A549 treated with RU486 at 1 μM for 4 hours (cell line): ENCODE measurements around the gene BOLA2B. TPM values are rescaled to one million over a fixed set of nuclear protein-coding genes. Genes with fewer than 3 reads are reported as not detected.

ENCODE experiments used
- total RNA-seq: library from RNA; stranded (reverse); fragments of 200-300 nt; extraction: Qiagen RNA extraction; gene quantifications from 5 replicates; pipeline ENCODE4 v1.2.3, GENCODE V29; 2022; ENCODE audit warnings: low read depth

BOLA2B gene
- 130 to 288 TPM (median 218 TPM) in 5 replicates for total RNA-seq

DNA sequence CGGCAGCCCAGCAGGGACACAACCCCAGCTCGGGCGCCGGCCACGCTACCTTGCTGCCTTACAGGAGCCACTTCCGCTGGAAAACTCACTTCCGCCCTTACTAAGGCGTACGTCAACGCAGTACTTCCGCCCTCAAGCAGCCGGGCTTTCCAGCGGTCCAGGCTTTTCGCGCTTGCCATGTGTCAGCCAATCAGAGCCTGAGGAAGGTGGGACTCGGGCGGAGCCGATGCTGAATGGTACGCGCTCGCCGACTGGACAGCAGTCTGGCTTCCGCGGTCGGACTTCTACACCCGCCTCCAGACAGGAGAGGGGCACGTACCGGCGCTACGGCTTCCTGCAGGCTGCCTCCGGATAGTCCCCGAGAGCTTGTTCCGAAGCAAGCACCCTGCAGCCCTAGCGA is at the start of gene BOLA2B, which contains the start of gene SLX1A:
TSS of gene BOLA2B (minus strand) at position 52 of the 400 bp plus-strand sequence. CDS start 71 bp downstream, outside the sequence.
TSS of gene SLX1A (plus strand) at position 261 of the 400 bp plus-strand sequence. CDS start 210 bp downstream, outside the sequence.

DNA sequence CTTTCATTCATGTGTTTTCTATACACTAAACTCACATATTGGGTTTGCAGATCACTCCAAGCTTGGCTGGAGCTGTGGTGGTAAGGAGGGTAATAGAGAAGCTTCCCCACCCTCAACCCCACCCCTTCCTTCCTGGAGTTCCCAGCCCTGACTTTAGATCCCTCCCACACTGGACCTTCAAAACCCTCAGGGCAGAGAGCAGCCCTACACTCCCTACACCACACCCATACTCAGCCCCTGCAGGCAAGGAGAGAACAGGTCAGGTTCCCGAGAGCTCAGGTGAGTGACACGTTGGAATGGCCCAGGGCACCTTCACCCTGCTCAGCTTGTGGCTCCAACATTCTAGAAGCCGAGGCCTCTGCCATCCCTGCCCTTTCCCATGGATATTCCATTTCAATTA is 5.6 kb upstream of the BOLA2B start, which contains the start of gene SULT1A3:
TSS of gene SULT1A3 (plus strand) at position 207 of the 400 bp plus-strand sequence. CDS start 1,474 bp downstream, outside the sequence.

DNA sequence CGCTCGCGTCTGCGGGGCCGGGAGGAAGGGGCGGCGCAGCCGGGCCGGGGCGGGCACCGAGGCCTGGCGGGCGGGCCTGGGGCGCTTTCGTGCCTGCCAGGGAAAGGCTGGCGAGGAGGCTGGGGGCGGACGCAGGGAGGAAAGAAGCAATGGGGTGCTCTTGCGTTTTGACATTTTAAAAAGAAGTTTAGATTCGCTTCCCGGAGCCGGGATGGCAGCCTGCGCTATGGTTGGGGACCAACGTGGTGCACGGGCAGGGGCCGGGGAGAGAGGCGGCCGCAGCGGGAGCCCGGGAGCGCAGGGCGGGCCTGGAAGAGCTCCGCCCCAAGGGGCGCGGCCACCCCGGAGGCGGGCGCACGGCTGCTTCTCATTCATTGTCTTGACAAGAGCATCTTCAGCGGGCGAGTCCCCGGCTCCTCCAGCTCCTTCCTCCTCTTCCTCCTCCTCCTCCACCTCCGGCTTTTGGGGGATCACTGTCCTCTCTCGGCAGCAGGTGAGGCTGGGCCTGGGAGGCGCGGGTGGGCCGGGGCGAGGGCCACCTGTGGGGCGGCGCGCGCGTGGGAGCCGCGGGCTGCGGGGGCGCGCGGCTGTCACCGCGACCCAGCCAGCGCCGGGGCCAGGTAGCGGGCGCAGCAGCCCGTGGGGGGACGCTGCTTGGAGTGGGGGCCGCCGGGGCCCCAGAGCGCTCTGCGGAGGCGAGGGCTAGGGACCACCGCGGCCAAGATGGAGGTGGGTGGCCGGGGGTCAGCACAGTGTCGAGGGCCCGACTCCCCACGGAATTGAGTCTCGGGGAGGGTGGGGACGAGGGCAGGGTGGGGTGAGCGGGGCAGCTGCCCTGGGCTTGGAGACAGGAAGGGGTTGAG is 10.0 kb downstream of the BOLA2B start, which contains the start of gene CORO1A:
TSS of gene CORO1A (plus strand) at position 370 of the 863 bp plus-strand sequence. CDS start 1,608 bp downstream, outside the sequence.

Other genes starting within 250 kb of the BOLA2B start
- gene TMEM219, start 231.6 kb downstream of the BOLA2B start, total RNA-seq: 80.4 to 105 TPM (median 102 TPM) in 5 replicates
- 26.3 to 36.4 TPM (median 33.8 TPM) in 5 replicates for gene TAOK2, start 219.8 kb downstream of the BOLA2B start, total RNA-seq
- 13.7 to 15.6 TPM (median 14.3 TPM) in 5 replicates for gene HIRIP3, start 198.0 kb downstream of the BOLA2B start, total RNA-seq
- gene INO80E, start 197.4 kb downstream of the BOLA2B start, total RNA-seq: 109 to 115 TPM (median 109 TPM) in 5 replicates
- 1.7 to 3.3 TPM (median 2.3 TPM) in 5 replicates for gene DOC2A, start 182.6 kb downstream of the BOLA2B start, total RNA-seq
- not detected in 5 replicates for gene C16orf92, start 170.5 kb downstream of the BOLA2B start, total RNA-seq
- 0.21 to 0.48 TPM (median 0.47 TPM) in 4 of 5 replicates, not detected in the other for gene TLCD3B, start 162.4 kb downstream of the BOLA2B start, total RNA-seq
- 1,507 to 2,015 TPM (median 1,869 TPM) in 5 replicates for gene ALDOA, start 127.9 kb downstream of the BOLA2B start, total RNA-seq
- gene PPP4C, start 117.7 kb downstream of the BOLA2B start, total RNA-seq: 120 to 149 TPM (median 142 TPM) in 5 replicates
- 0.14 to 0.50 TPM (median 0.38 TPM) in 5 replicates for gene TBX6, start 101.7 kb downstream of the BOLA2B start, total RNA-seq
- 6.6 to 11.8 TPM (median 9.7 TPM) in 5 replicates for gene YPEL3, start 97.5 kb downstream of the BOLA2B start, total RNA-seq
- gene GDPD3, start 80.1 kb downstream of the BOLA2B start, total RNA-seq: 1.4 to 2.3 TPM (median 1.7 TPM) in 5 replicates
- 33.9 to 38.8 TPM (median 36.4 TPM) in 5 replicates for gene MAPK3, start 70.4 kb downstream of the BOLA2B start, total RNA-seq
- gene CORO1A, start 10.1 kb downstream of the BOLA2B start, total RNA-seq: 2.3 to 3.5 TPM (median 3.3 TPM) in 5 replicates
- 15.6 to 34.4 TPM (median 20.7 TPM) in 5 replicates for gene SLX1A, start 209 bp upstream of the BOLA2B start, total RNA-seq
- 5.1 to 10.6 TPM (median 7.9 TPM) in 5 replicates for gene SULT1A3, start 5.6 kb upstream of the BOLA2B start, total RNA-seq
- 0.81 to 4.3 TPM (median 2.6 TPM) in 5 replicates for gene NPIPB13, start 54.8 kb upstream of the BOLA2B start, total RNA-seq
- gene CD2BP2, start 161.6 kb upstream of the BOLA2B start, total RNA-seq: 63.4 to 69.9 TPM (median 67.1 TPM) in 5 replicates
- gene TBC1D10B, start 176.8 kb upstream of the BOLA2B start, total RNA-seq: 22.5 to 34.5 TPM (median 28.9 TPM) in 5 replicates
- gene MYL11, start 181.1 kb upstream of the BOLA2B start, total RNA-seq: 0.69 to 1.1 TPM in 2 of 5 replicates, not detected in the others
- gene SEPTIN1, start 188.9 kb upstream of the BOLA2B start, total RNA-seq: 1.2 to 3.0 TPM (median 2.3 TPM) in 5 replicates
- gene ZNF48, start 201.8 kb upstream of the BOLA2B start, total RNA-seq: 10.1 to 13.1 TPM (median 12.7 TPM) in 5 replicates
- 3.4 to 7.1 TPM (median 6.1 TPM) in 5 replicates for gene ZNF771, start 213.9 kb upstream of the BOLA2B start, total RNA-seq
- gene DCTPP1, start 236.4 kb upstream of the BOLA2B start, total RNA-seq: 100.0 to 144 TPM (median 139 TPM) in 5 replicates